H9 (cell line): ENCODE results near the gene ERCC2. TPM values are rescaled to one million over a fixed set of nuclear protein-coding genes. Genes with fewer than 3 reads are reported as not detected.

Experiments
- DNase-seq: peaks from one replicate; pipeline ENCODE4 v3.0.0-alpha.2; 2017
- H2AFZ ChIP-seq: one replicate; pipeline ENCODE4 v1.6.1; 2013; ENCODE audit warnings: mild to moderate bottlenecking, low read length, control low read depth, moderate library complexity
- H2AK5ac ChIP-seq: 2 replicates; pipeline ENCODE4 v1.6.1; 2013; ENCODE audit warnings: low read length, control low read depth, mixed read lengths; ENCODE audit not compliant: insufficient read length
- H2BK120ac ChIP-seq: one replicate; pipeline ENCODE4 v1.6.1; 2013; ENCODE audit warnings: low read depth, mild to moderate bottlenecking, low read length, control low read depth, inconsistent platforms; ENCODE audit not compliant: poor library complexity, severe bottlenecking
- H2BK12ac ChIP-seq: 2 replicates; pipeline ENCODE4 v1.6.1; 2013; ENCODE audit warnings: low read length, control low read depth, mixed read lengths, low read depth; ENCODE audit not compliant: insufficient read length
- H2BK15ac ChIP-seq: 2 replicates; pipeline ENCODE4 v1.6.1; 2013; ENCODE audit warnings: low read depth, low read length, control low read depth
- H2BK20ac ChIP-seq: one replicate; pipeline ENCODE4 v1.6.1; 2013; ENCODE audit warnings: low read depth, mild to moderate bottlenecking, low read length, control low read depth, inconsistent platforms; ENCODE audit not compliant: poor library complexity, severe bottlenecking
- H2BK5ac ChIP-seq: 2 replicates; pipeline ENCODE4 v1.6.1; 2013; ENCODE audit warnings: low read length, control low read depth, mixed read lengths; ENCODE audit not compliant: insufficient read length
- H3K14ac ChIP-seq: 2 replicates; pipeline ENCODE4 v1.6.1; 2013; ENCODE audit warnings: low read length, control low read depth; ENCODE audit not compliant: insufficient read depth
- H3K18ac ChIP-seq: 2 replicates; pipeline ENCODE4 v1.6.1; 2013; ENCODE audit warnings: low read depth, mild to moderate bottlenecking, mixed read lengths, low read length, control low read depth; ENCODE audit not compliant: insufficient read length
- H3K23ac ChIP-seq: 2 replicates; pipeline ENCODE4 v1.6.1; 2013; ENCODE audit warnings: low read length, control low read depth, mixed read lengths, low read depth; ENCODE audit not compliant: insufficient read length
- H3K23me2 ChIP-seq: 2 replicates; pipeline ENCODE4 v1.6.1; 2013; ENCODE audit warnings: low read depth, mild to moderate bottlenecking, mixed read lengths, low read length, control low read depth; ENCODE audit not compliant: insufficient read length, poor library complexity, severe bottlenecking
- H3K27ac ChIP-seq: 2 replicates; pipeline ENCODE4 v1.5.1; 2013; ENCODE audit warnings: low read length, control low read depth, mixed read lengths, low read depth; ENCODE audit not compliant: insufficient read length
- H3K27me3 ChIP-seq: 2 replicates; pipeline ENCODE4 v1.6.1; 2013; ENCODE audit warnings: low read length, control low read depth, inconsistent platforms; ENCODE audit not compliant: insufficient read depth
- H3K4ac ChIP-seq: 2 replicates; pipeline ENCODE4 v1.6.1; 2013; ENCODE audit warnings: low read depth, mild to moderate bottlenecking, control low read depth, inconsistent platforms, low read length, moderate library complexity
- H3K4me1 ChIP-seq: 2 replicates; pipeline ENCODE4 v1.6.1; 2013; ENCODE audit warnings: low read length, control low read depth, inconsistent platforms; ENCODE audit not compliant: insufficient read depth
- H3K4me2 ChIP-seq: 2 replicates; pipeline ENCODE4 v1.6.1; 2013; ENCODE audit warnings: low read length, control low read depth, mixed read lengths; ENCODE audit not compliant: insufficient read length, insufficient read depth
- H3K56ac ChIP-seq: 2 replicates; pipeline ENCODE4 v1.6.1; 2013; ENCODE audit warnings: low read depth, mild to moderate bottlenecking, mixed read lengths, low read length, control low read depth; ENCODE audit not compliant: insufficient read length
- H3K79me1 ChIP-seq: 2 replicates; pipeline ENCODE4 v1.6.1; 2013; ENCODE audit warnings: low read depth, mild to moderate bottlenecking, moderate library complexity, low read length, control low read depth, inconsistent platforms; ENCODE audit not compliant: insufficient read depth, poor library complexity, severe bottlenecking
- H3K79me2 ChIP-seq: 2 replicates; pipeline ENCODE4 v1.6.1; 2013; ENCODE audit warnings: low read length, control low read depth, inconsistent platforms; ENCODE audit not compliant: insufficient read depth
- H3K9ac ChIP-seq: 2 replicates; pipeline ENCODE4 v1.6.1; 2013; ENCODE audit warnings: low read length, control low read depth, mixed read lengths; ENCODE audit not compliant: insufficient read length; ENCODE audit errors: extremely low read depth
- H3K9me3 ChIP-seq: one replicate; pipeline ENCODE4 v1.6.1; 2013; ENCODE audit warnings: low read depth, low read length, inconsistent platforms; ENCODE audit not compliant: control insufficient read depth
- H3T11ph ChIP-seq: one replicate; pipeline ENCODE4 v1.6.1; 2013; ENCODE audit warnings: mild to moderate bottlenecking, low read length, control low read depth, inconsistent platforms
- H4K20me1 ChIP-seq: one replicate; pipeline ENCODE4 v1.6.1; 2013; ENCODE audit not compliant: control insufficient read depth, insufficient read length, insufficient read depth
- H4K5ac ChIP-seq: 2 replicates; pipeline ENCODE4 v1.6.1; 2013; ENCODE audit warnings: low read depth, mild to moderate bottlenecking, mixed read lengths, low read length, control low read depth; ENCODE audit not compliant: insufficient read length
- H4K8ac ChIP-seq: replicated peaks from 2 replicates; pipeline ENCODE4 v1.6.1; 2013; ENCODE audit warnings: low read length, control low read depth, mixed read lengths, low read depth; ENCODE audit not compliant: insufficient read length
- H4K91ac ChIP-seq: 2 replicates; pipeline ENCODE4 v1.6.1; 2013; ENCODE audit warnings: low read depth, mild to moderate bottlenecking, moderate library complexity, mixed read lengths, low read length, control low read depth; ENCODE audit not compliant: insufficient read length
- H3K27ac Mint-ChIP-seq, 3 experiments: 2 replicates in 2 of 3; 3 replicates in 1 of 3; pipeline ENCODE4 v1.8.0; 2020 to 2021; ENCODE audit warnings: mixed read lengths in 3 of 3, mild to moderate bottlenecking in 1 of 3, moderate library complexity in 1 of 3
- H3K27me3 Mint-ChIP-seq: 2 replicates; pipeline ENCODE4 v1.8.0; 2021; ENCODE audit warnings: low read depth, mild to moderate bottlenecking, moderate library complexity, mixed read lengths
- H3K36me3 Mint-ChIP-seq, 3 experiments: 2 replicates in 2 of 3; 3 replicates in 1 of 3; pipeline ENCODE4 v1.8.0; 2020 to 2021; ENCODE audit warnings: low read depth in 3 of 3, mixed read lengths in 3 of 3; ENCODE audit not compliant: insufficient read depth in 1 of 3
- H3K4me1 Mint-ChIP-seq, 2 experiments: 2 replicates each; pipeline ENCODE4 v1.8.0; 2020; ENCODE audit warnings: mixed read lengths in 2 of 2
- H3K4me3 Mint-ChIP-seq, 2 experiments: 2 replicates in 1 of 2; 3 replicates in 1 of 2; pipeline ENCODE4 v1.8.0; 2020 to 2021; ENCODE audit warnings: mild to moderate bottlenecking in 2 of 2, mixed read lengths in 2 of 2, moderate library complexity in 1 of 2
- H3K9me3 Mint-ChIP-seq, 2 experiments: 2 replicates in 1 of 2; 3 replicates in 1 of 2; pipeline ENCODE4 v1.8.0; 2020; ENCODE audit warnings: mild to moderate bottlenecking in 2 of 2, mixed read lengths in 2 of 2, moderate library complexity in 1 of 2
- WGBS: extraction: QIAGEN DNeasy Blood & Tissue Kit; methylation state at CpG from one replicate; pipeline ENCODE4 v1.1.7; 2013; ENCODE audit warnings: missing lambda C conversion rate, low lambda C conversion rate, mixed read lengths; ENCODE audit not compliant: insufficient read length; ENCODE audit errors: extremely low coverage; 5-methylcytosine and 5-hydroxymethylcytosine counted together
- total RNA-seq: library from RNA; stranded (reverse); gene quantifications from 2 replicates; pipeline ENCODE4 v1.2.1, GENCODE V29; 2021
- TF ChIP-seq, protein P1 (sequence below): fragments of 200-600 bp; sonication (generic); conservative IDR thresholded peaks from 3 replicates; pipeline ENCODE4 v1.8.0; 2021; ENCODE audit warnings: antibody characterized with exemption, mild to moderate bottlenecking

The ERCC2 gene
- total RNA-seq, 1 experiment from 2014 or later, result 98.7 TPM

DNA sequence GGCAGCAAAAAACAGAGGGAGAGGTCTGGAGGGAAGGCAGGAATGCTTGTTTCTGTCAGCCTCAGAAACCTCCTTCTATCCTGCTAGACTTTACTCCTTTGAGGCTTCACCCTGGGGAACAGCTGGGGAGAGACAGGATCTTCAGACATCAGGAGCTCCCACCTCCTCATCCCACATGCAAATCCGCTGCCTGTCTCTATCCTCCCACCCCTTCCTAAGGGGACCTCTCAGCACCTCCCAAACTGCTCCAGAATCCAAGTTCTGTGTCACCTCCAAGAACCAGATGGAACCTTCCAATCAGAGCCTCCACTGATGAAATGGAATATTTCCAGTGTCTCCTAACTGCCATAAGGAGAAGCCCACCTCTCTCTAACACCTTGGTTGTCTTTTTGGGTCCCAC lies 9.7 kb upstream of the ERCC2 start:
- no peak overlapping the region for H4K8ac ChIP-seq
- H3T11ph ChIP-seq, result no peak overlapping the region
- H3K9me3 ChIP-seq, result no peaks in the 10 kb centered on the region
- no peak overlapping the region for H3K27ac ChIP-seq
- no peak overlapping the region for H3K4ac ChIP-seq
- H3K4me1 Mint-ChIP-seq, result peaks cover 8 to 20% of the 10 kb centered on the region in 2 experiments
- no peak overlapping the region for H2BK5ac ChIP-seq
- H4K91ac ChIP-seq, result no peak overlapping the region
- peaks cover 0 to 7% (median 3%) of the 10 kb centered on the region in 3 experiments; a peak in 2 of 7 replicates for H3K36me3 Mint-ChIP-seq
- H2BK20ac ChIP-seq, result no peak overlapping the region
- no peaks in the 10 kb centered on the region for H4K20me1 ChIP-seq
- H3K18ac ChIP-seq, result no peak overlapping the region
- peak overlapping the region; percentile 24 to 48 (median 28); a peak in 4 of 7 replicates for H3K27ac Mint-ChIP-seq
- H2BK15ac ChIP-seq, result no peak overlapping the region
- WGBS, result no CpG with 5 or more reads among the region's 1 CpG
- H3K4me1 ChIP-seq, result no peaks in the 10 kb centered on the region
- peaks cover 2% of the 10 kb centered on the region for H3K23me2 ChIP-seq
- H2AFZ ChIP-seq, result no peak overlapping the region
- H4K5ac ChIP-seq, result no peak overlapping the region
- no peak overlapping the region for H3K23ac ChIP-seq
- no peak overlapping the region for H3K4me2 ChIP-seq
- no peak overlapping the region for H2BK120ac ChIP-seq
- no peaks in the 10 kb centered on the region for H3K79me1 ChIP-seq
- TF ChIP-seq, protein P1, sequence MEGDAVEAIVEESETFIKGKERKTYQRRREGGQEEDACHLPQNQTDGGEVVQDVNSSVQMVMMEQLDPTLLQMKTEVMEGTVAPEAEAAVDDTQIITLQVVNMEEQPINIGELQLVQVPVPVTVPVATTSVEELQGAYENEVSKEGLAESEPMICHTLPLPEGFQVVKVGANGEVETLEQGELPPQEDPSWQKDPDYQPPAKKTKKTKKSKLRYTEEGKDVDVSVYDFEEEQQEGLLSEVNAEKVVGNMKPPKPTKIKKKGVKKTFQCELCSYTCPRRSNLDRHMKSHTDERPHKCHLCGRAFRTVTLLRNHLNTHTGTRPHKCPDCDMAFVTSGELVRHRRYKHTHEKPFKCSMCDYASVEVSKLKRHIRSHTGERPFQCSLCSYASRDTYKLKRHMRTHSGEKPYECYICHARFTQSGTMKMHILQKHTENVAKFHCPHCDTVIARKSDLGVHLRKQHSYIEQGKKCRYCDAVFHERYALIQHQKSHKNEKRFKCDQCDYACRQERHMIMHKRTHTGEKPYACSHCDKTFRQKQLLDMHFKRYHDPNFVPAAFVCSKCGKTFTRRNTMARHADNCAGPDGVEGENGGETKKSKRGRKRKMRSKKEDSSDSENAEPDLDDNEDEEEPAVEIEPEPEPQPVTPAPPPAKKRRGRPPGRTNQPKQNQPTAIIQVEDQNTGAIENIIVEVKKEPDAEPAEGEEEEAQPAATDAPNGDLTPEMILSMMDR, result no peak
- H3K9ac ChIP-seq, result no peak overlapping the region
- no peak overlapping the region for H3K14ac ChIP-seq
- no peak overlapping the region for H2AK5ac ChIP-seq
- H3K56ac ChIP-seq, result no peak overlapping the region
- no peaks in the 10 kb centered on the region for H3K9me3 Mint-ChIP-seq
- H3K27me3 ChIP-seq, result peaks cover 4% of the 10 kb centered on the region; the same call in 1 of the 2 replicates
- DNase-seq, result no peak
- H3K4me3 Mint-ChIP-seq, result no peak overlapping the region
- H3K27me3 Mint-ChIP-seq, result no peaks in the 10 kb centered on the region
- no peak overlapping the region for H2BK12ac ChIP-seq
- H3K79me2 ChIP-seq, result no peaks in the 10 kb centered on the region
